Measurements from ENCODE around the gene DDB1. TPM values are rescaled to one million over a fixed set of nuclear protein-coding genes. Genes with fewer than 3 reads are reported as not detected.
A peak's percentile ranks its signal among the peaks of the same experiment; 100 is the strongest.

DDB1 gene
- total and polyA plus RNA-seq, 10 of the 15 experiments (the other 5 are each of a cell fraction or from before 2014, with no cell fraction given), result 136 to 272 (median 216) TPM

DNA sequence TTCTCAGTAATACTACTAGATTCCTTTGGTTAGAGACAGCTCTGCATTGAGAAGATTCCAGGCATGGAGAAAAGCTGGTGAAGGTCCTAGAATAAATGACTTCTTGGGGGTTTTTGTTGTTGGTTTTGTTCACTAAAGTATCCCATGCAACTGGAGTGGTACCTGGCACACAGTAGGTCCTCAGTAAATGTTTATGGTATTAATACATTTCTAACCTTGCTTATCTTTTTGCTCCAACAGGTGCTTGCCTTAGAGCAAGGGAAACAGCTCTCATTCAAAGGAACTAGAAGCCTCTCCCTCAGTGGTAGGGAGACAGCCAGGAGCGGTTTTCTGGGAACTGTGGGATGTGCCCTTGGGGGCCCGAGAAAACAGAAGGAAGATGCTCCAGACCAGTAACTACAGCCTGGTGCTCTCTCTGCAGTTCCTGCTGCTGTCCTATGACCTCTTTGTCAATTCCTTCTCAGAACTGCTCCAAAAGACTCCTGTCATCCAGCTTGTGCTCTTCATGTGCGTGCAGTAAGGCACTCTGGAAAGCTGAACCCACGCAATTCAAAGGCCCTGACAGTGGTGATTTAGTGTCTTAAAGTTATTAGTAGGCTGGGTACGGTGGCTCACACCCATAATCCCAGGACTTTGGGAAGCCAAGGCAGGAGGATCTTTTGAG lies 31.2 kb upstream of the DDB1 start:
- peaks cover 48% of the 10 kb centered on the region for H3K79me2 ChIP-seq (ENCODE audit: control insufficient read depth, insufficient read depth, low read length)
- H3K9ac ChIP-seq (ENCODE audit: control insufficient read depth, insufficient read depth, low read length), result no peak overlapping the region
- H3K36me3 ChIP-seq (ENCODE audit: control insufficient read depth in 2 of 2, insufficient read depth in 2 of 2, low read length in 1 of 2), result peaks cover 15 to 24% of the 10 kb centered on the region in 2 experiments
- H3K9me3 ChIP-seq (replicated peaks; ENCODE audit: control insufficient read depth, insufficient read depth, low read length), result no peaks in the 10 kb centered on the region
- H3K4me3 ChIP-seq, result peak overlapping the region; percentile 99; the same call in 1 of the 2 replicates
- peaks cover 15% of the 10 kb centered on the region for H3K4me1 ChIP-seq (ENCODE audit: control insufficient read depth, insufficient read depth, low read length)
- intact Hi-C loops (cut with micrococcal nuclease; ENCODE audit: unreplicated experiment), result no loop called here
- no peak for DNase-seq (ENCODE audit: low read depth, low spot score)
- no peak overlapping the region for H2AFZ ChIP-seq (ENCODE audit: control insufficient read depth, low read depth, low read length)
- FAIRE-seq, result no peak
- in situ Hi-C loops (cut with MboI), result no loop called here
- BruUV-seq (replicated peaks), result no TSS peak
- H3K27me3 ChIP-seq (replicated peaks in 1 of 2; ENCODE audit: control insufficient read depth in 2 of 2, insufficient read depth in 2 of 2, low read length in 1 of 2), result no peaks in the 10 kb centered on the region
- WGBS (ENCODE audit: insufficient coverage, insufficient replicate concordance, low lambda C conversion rate, missing lambda C conversion rate), result 95% methylated on average over 5 of the region's 5 CpGs
- ChIA-PET CTCF (interaction anchor here (0.7 to 23.9 kb wide), 5 partner anchors 8 to 110 kb away, joined by 3 to 387 read pairs (median 4); partner anchors contain the start of gene VWCE), RAD21 (ENCODE audit: unreplicated experiment) (interaction anchor here (0.6 to 13.0 kb wide), 3 partner anchors 19 to 29 kb away, joined by 5 to 172 read pairs (median 43); partner anchors contain the start of genes DDB1 and TKFC), POLR2A (interaction anchor here (0.6 to 1.4 kb wide), 6 partner anchors 10 to 65 kb away, joined by 3 to 7 read pairs (median 5); partner anchors contain the start of genes CPSF7 and SDHAF2), SMC1A (ENCODE audit: uncharacterized antibody, unreplicated experiment) (interaction anchor here (0.7 to 12.8 kb wide), 10 partner anchors 9 to 37 kb away, joined by 3 to 243 read pairs (median 4); partner anchors contain the start of genes DDB1, TKFC and TMEM216)
- ATAC-seq, result no peak
- H3K4me2 ChIP-seq (ENCODE audit: control insufficient read depth, insufficient read depth), result peak overlapping the region; percentile 89
- H4K20me1 ChIP-seq (ENCODE audit: control insufficient read depth, insufficient read depth), result no peaks in the 10 kb centered on the region
- TF ChIP-seq, protein P1, sequence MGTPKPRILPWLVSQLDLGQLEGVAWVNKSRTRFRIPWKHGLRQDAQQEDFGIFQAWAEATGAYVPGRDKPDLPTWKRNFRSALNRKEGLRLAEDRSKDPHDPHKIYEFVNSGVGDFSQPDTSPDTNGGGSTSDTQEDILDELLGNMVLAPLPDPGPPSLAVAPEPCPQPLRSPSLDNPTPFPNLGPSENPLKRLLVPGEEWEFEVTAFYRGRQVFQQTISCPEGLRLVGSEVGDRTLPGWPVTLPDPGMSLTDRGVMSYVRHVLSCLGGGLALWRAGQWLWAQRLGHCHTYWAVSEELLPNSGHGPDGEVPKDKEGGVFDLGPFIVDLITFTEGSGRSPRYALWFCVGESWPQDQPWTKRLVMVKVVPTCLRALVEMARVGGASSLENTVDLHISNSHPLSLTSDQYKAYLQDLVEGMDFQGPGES (IDR thresholded peaks at IDR 0.05), result no peak
- TF ChIP-seq FOXM1 (IDR thresholded peaks at IDR 0.05; ENCODE audit: low read depth, low read length) (no peak), BMI1 (IDR thresholded peaks at IDR 0.05; ENCODE audit: borderline replicate concordance) (no peak), ESRRA (IDR thresholded peaks at IDR 0.05; ENCODE audit: low read length) (no peak), YBX1 (IDR thresholded peaks at IDR 0.05) (no peak), NFYB (IDR thresholded peaks at IDR 0.05; ENCODE audit: insufficient read depth, low read depth, low read length) (no peak), NFXL1 (IDR thresholded peaks at IDR 0.05; ENCODE audit: borderline replicate concordance) (no peak), SMARCA5 (IDR thresholded peaks at IDR 0.05) (no peak), SIX5 (IDR thresholded peaks at IDR 0.05; ENCODE audit: low read depth, low read length, severe bottlenecking) (no peak)
- TF ChIP-seq, protein P2, sequence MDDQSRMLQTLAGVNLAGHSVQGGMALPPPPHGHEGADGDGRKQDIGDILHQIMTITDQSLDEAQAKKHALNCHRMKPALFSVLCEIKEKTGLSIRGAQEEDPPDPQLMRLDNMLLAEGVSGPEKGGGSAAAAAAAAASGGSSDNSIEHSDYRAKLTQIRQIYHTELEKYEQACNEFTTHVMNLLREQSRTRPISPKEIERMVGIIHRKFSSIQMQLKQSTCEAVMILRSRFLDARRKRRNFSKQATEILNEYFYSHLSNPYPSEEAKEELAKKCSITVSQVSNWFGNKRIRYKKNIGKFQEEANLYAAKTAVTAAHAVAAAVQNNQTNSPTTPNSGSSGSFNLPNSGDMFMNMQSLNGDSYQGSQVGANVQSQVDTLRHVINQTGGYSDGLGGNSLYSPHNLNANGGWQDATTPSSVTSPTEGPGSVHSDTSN (IDR thresholded peaks at IDR 0.05; ENCODE audit: insufficient replicate concordance, low read depth, low read length), result no peak
- TF ChIP-seq, protein P3, sequence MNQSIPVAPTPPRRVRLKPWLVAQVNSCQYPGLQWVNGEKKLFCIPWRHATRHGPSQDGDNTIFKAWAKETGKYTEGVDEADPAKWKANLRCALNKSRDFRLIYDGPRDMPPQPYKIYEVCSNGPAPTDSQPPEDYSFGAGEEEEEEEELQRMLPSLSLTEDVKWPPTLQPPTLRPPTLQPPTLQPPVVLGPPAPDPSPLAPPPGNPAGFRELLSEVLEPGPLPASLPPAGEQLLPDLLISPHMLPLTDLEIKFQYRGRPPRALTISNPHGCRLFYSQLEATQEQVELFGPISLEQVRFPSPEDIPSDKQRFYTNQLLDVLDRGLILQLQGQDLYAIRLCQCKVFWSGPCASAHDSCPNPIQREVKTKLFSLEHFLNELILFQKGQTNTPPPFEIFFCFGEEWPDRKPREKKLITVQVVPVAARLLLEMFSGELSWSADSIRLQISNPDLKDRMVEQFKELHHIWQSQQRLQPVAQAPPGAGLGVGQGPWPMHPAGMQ (IDR thresholded peaks at IDR 0.05; ENCODE audit: borderline replicate concordance), result no peak
- TF ChIP-seq, protein P4, sequence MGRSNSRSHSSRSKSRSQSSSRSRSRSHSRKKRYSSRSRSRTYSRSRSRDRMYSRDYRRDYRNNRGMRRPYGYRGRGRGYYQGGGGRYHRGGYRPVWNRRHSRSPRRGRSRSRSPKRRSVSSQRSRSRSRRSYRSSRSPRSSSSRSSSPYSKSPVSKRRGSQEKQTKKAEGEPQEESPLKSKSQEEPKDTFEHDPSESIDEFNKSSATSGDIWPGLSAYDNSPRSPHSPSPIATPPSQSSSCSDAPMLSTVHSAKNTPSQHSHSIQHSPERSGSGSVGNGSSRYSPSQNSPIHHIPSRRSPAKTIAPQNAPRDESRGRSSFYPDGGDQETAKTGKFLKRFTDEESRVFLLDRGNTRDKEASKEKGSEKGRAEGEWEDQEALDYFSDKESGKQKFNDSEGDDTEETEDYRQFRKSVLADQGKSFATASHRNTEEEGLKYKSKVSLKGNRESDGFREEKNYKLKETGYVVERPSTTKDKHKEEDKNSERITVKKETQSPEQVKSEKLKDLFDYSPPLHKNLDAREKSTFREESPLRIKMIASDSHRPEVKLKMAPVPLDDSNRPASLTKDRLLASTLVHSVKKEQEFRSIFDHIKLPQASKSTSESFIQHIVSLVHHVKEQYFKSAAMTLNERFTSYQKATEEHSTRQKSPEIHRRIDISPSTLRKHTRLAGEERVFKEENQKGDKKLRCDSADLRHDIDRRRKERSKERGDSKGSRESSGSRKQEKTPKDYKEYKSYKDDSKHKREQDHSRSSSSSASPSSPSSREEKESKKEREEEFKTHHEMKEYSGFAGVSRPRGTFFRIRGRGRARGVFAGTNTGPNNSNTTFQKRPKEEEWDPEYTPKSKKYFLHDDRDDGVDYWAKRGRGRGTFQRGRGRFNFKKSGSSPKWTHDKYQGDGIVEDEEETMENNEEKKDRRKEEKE (IDR thresholded peaks at IDR 0.05), result no peak
- TF ChIP-seq, protein P5, sequence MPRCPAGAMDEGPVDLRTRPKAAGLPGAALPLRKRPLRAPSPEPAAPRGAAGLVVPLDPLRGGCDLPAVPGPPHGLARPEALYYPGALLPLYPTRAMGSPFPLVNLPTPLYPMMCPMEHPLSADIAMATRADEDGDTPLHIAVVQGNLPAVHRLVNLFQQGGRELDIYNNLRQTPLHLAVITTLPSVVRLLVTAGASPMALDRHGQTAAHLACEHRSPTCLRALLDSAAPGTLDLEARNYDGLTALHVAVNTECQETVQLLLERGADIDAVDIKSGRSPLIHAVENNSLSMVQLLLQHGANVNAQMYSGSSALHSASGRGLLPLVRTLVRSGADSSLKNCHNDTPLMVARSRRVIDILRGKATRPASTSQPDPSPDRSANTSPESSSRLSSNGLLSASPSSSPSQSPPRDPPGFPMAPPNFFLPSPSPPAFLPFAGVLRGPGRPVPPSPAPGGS (IDR thresholded peaks at IDR 0.05; ENCODE audit: borderline replicate concordance, insufficient read depth, low read depth, low read length, poor library complexity, severe bottlenecking), result no peak
- no peak overlapping the region for H3K27ac ChIP-seq (ENCODE audit: control insufficient read depth, insufficient read depth)

Data from GM12878 (cell line).